CD4-positive, alpha-beta T cell treated with Interleukin-17A for 4 hours (primary cell): Measurements from ENCODE around the gene KLF14.
A peak's percentile ranks its signal among the peaks of the same experiment; 100 is the strongest.
"Not testable (repeated sequence)": the region's sequence is repeated elsewhere in the genome, so short reads cannot be mapped to it uniquely, and the experiment has no call there.

Experiments
- DNase-seq: peaks from one replicate; pipeline ENCODE4 v3.0.0-alpha.2; 2020; ENCODE audit warnings: mixed read lengths

Gene KLF14

GRCh38 chr7:130733931-130734814 lies at the start of gene KLF14:
Gene KLF14 (minus strand): TSS chr7:130734207. CDS start chr7:130734033, 174 bp downstream.
- DNase-seq = peak; percentile 34

GRCh38 chr7:130781346-130781745 lies 47.3 kb upstream of the KLF14 start:
- no peak for DNase-seq

- no peak for DNase-seq
Observed at GRCh38 chr7:130777426-130777825, 43.4 kb upstream of the KLF14 start.

- not testable (repeated sequence) for DNase-seq
Observed at GRCh38 chr7:130772456-130772855, 38.4 kb upstream of the KLF14 start.

- DNase-seq = no peak
Observed at GRCh38 chr7:130768854-130769253, 34.8 kb upstream of the KLF14 start.

- not testable (repeated sequence) for DNase-seq
Observed at GRCh38 chr7:130764569-130764968, 30.6 kb upstream of the KLF14 start.

GRCh38 chr7:130758429-130759056 lies 24.5 kb upstream of the KLF14 start:
- DNase-seq = no peak

GRCh38 chr7:130756316-130756715 lies 22.3 kb upstream of the KLF14 start:
- DNase-seq = no peak

- DNase-seq = no peak
Observed at GRCh38 chr7:130752424-130752823, 18.4 kb upstream of the KLF14 start.

GRCh38 chr7:130750755-130751154 lies 16.7 kb upstream of the KLF14 start:
- DNase-seq = no peak

GRCh38 chr7:130748531-130749389 lies 14.8 kb upstream of the KLF14 start:
- no peak for DNase-seq

GRCh38 chr7:130741331-130741995 lies 7.5 kb upstream of the KLF14 start:
- DNase-seq = no peak

- no peak for DNase-seq
Observed at GRCh38 chr7:130740606-130741005, 6.6 kb upstream of the KLF14 start.

- DNase-seq = no peak
Observed at GRCh38 chr7:130736298-130736900, 2.4 kb upstream of the KLF14 start.

- no peak for DNase-seq
Observed at GRCh38 chr7:130734815-130735716, 1.1 kb upstream of the KLF14 start.

GRCh38 chr7:130732980-130733930 lies 752 bp downstream of the KLF14 start:
- DNase-seq = peak; percentile 33

GRCh38 chr7:130723784-130724183 lies 10.2 kb downstream of the KLF14 start:
- no peak for DNase-seq

- peak; percentile 27 for DNase-seq
Observed at GRCh38 chr7:130721486-130722277, 12.3 kb downstream of the KLF14 start.

- no peak for DNase-seq
Observed at GRCh38 chr7:130719541-130719940, 14.5 kb downstream of the KLF14 start.
